ENCODE data around the gene LHFPL6. TPM values are rescaled to one million over a fixed set of nuclear protein-coding genes. Genes with fewer than 3 reads are reported as not detected.

The LHFPL6 gene
- 31.4 TPM for polyA plus RNA-seq (ENCODE audit: insufficient read length)
- long read RNA-seq, donor 1, partial matches to known transcripts = 38 of 39 reads
- long read RNA-seq, donor 1, other reads (novel, unspliced or antisense) = 0 of 39 reads
- long read RNA-seq, donor 2, partial matches to known transcripts = 20 of 21 reads
- long read RNA-seq, donor 2, other reads (novel, unspliced or antisense) = 0 of 21 reads
- long read RNA-seq, donor 3, partial matches to known transcripts = 13 of 13 reads
- long read RNA-seq, donor 3, other reads (novel, unspliced or antisense) = 0 of 13 reads
- long read RNA-seq, donor 4 = 0 reads
- long read RNA-seq, donor 5, partial matches to known transcripts = 79 of 79 reads
- long read RNA-seq, donor 5, other reads (novel, unspliced or antisense) = 0 of 79 reads
- long read RNA-seq, donor 6, partial matches to known transcripts = 27 of 27 reads
- long read RNA-seq, donor 6, other reads (novel, unspliced or antisense) = 0 of 27 reads
- long read RNA-seq, donor 7, partial matches to known transcripts = 25 of 25 reads
- long read RNA-seq, donor 7, other reads (novel, unspliced or antisense) = 0 of 25 reads
- long read RNA-seq, donor 8, partial matches to known transcripts = 8 of 9 reads
- long read RNA-seq, donor 8, other reads (novel, unspliced or antisense) = 0 of 9 reads

DNA sequence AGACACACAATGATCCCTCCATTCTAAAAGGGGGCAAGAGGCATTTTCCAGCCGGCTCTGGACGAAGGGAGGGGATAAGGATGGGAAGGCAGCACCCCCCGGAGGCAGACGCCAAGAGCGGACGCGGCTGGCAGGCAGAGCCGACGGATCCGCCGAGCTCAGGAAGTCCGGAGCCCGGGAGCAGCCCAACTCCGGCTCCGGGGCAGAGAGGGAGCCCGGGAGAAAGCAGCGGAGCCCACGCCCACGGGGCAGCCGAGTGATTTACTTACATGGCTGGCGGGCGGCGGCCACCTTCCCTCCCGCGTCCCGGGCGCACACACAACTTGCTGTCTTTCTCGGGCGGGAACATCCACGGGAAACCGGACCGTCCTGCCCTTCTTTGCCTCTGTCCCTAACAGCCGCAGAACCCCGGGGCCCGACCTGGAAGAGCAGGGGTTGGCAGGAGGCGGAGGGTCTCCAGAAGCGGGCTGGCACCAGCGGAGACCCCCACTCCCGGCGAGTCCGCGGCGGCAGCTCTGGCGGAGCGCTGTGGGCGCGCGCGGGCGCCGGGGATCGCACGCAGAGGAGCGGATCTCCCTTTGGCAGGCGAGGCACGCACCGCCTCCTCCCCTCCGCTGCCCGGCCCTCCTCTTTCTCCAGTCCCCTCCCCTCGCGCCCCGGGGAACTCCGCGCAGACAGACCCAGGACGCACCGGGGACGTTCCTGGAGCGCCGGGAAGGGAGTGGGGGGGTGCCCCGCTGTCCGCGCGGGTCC lies at the start of gene LHFPL6:
TSS of gene LHFPL6 (minus strand) at position 580 of the 753 bp plus-strand sequence.
- peak; percentile 68 for DNase-seq

DNA sequence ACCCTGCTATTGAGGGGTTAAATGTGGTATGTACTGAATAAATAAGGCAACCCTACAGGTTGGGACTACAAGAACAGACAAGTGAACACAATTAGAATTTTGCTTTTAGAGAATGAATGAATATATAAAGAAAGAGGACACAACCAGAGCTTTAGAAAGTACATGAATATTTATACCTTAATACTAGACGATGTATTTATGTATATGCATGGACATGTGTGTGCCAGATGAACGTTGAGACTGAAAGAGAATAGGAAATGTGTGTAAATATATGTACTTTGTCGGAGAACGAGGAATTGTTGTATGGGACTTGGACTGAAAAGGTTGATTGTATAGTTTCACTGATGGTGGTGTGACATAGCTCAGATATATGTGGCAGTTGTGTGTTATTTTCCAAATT lies 43.1 kb upstream of the LHFPL6 start:
- no peak for DNase-seq

DNA sequence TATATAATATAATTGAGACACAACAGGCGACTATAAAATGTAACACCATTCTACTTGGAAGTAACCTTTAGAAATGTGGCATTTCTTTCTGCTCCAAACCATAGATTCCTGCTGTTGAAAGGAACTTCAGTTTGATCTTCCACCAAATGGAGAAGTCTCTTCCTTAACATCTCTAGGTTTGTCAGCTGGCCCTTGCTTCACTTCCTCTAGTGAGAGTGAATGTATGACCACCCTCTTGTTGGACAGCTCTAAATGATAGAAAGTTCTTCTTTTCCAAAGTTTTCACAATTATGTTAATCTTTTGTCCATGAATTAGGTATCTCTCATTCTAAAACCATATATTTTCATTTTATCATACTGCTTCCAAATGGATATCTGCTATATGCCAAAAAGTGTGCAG lies 38.7 kb upstream of the LHFPL6 start:
- no peak for DNase-seq

DNA sequence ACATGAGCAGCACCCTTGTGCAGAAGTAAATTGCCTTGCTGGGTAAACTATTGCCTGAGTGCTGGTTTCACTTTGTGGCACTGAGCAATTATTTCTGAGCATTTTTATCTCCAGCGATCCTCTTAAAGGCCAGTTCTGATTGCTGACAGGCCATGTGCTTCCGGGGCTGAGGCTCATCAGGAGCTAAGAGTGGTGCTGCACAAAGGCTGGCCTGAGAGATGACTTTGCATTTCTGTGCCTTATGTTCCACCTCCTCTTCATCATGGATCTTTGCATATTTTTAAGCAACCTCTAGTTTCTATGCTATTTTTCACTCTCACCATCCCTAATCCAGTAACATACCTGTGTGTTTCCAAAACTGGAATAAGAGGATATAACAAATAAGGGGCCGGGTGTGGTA lies 34.9 kb upstream of the LHFPL6 start:
- no peak for DNase-seq

DNA sequence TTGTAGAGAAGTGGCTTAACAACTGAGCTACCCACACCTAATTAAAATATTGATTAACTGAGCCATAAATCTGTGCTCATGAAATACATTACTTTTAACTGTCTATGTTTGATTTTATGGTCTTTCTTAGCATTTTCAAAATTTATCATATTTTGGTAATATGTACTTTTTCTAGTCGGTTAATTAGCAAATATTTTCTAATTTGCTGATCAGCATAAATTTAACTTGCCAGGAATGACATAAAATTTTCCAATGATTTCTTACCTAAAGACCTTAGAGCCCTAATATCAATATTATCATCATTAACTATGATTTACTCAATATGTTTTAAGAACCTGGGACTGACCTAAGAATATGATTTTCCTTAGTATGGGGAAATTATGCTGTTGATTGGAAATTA lies 32.6 kb upstream of the LHFPL6 start:
- no peak for DNase-seq

DNA sequence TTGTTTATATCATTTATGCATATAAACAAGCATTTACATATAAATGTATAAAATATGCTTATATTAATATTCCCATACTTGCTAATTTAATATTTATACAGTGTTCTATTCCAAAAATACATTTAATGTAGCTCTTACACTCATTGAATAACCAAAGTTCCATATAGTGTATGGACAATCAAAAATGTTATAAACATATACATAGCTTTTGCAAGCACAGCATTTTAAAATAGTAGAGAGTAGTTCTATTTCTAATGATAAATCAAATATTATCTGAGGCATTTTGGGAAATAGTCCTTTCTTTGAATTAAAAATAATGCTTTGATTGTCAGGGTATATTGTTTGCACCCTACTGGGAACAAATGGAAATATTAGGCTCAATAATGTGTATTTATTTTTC lies 30.0 kb upstream of the LHFPL6 start:
- DNase-seq = no peak

DNA sequence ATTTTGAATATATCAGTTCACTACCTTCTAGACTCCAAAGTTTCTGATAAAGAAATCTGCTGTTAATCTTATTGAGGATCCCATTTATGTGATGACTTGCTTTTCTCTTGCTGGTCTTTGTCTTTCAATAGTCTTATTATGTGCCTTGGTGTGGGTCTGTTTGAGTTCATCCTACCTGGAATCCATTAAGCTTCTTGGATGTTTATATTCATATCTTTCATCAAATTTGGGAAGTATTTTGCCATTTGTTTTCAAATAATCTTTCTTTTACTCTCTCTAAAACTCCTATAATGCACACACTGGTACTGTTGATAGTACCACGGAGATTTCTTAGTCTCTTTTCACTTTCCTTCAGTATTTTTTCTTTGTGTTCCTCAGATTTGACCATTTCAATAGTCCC lies 28.3 kb upstream of the LHFPL6 start:
- DNase-seq = no peak

DNA sequence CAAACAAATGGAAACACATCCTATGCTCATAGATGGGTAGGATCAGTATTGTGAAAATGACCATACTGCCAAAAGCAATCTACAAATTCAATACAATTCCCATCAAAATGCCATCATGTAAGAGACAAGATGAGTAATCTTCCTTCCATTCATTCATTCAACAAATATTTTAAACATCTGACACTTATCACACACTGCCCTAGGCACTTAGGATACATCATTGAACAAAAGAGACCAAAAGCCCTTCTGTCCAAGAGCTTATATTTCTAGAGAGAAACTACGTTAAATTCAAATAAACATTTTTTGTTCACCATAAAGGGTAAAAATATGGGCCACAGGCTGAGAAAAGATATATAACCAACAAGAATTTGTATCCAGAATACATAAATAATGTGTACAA lies 20.5 kb upstream of the LHFPL6 start:
- no peak for DNase-seq

DNA sequence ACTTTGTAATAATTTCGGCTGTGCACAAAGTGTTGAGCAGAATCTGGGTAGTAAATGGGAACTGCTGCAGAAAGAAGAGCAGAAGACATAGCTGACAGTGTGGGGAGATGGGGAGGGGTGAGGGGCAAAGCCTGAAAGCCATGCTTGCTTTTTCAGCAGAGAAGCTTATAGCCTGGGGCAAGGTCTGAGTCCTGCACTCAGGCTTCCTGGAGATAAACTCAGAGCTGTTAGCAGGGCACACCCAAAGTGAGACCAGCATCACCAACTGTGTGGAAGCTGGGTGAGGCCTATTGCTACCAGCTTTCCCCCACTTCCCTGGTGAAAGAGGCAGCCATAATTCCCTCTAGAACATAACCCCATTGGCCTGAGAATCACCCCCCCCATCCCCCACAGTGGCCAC lies 15.6 kb upstream of the LHFPL6 start:
- no peak for DNase-seq

DNA sequence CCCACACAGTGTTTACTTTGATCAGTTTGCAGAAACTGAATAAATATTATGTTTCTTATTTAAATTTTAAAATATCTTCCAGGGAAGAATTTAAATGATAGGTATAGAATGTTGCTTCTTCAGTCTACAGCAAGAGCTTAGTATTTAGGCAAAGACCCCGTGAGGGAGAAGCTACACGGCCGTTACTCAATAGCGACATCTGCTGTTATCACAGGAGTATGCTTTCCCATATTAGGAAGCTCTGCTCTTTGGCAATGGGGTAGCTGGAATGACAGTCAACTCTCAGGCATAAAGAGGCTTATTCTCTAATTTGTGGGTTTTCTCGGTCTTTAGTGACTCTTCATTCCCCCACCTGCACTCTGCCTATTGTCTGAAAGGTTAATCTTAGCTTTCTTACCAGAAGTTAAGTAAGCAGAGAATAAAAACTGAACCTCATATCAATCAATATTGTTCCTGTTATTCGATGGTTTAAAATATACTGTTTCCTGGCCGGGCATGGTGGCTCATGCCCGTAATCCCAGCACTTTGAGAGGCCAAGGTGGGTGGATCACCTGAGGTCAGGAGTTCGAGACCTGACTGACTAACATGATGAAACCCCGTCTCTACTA lies 13.2 kb upstream of the LHFPL6 start:
- peak; percentile 66 for DNase-seq

DNA sequence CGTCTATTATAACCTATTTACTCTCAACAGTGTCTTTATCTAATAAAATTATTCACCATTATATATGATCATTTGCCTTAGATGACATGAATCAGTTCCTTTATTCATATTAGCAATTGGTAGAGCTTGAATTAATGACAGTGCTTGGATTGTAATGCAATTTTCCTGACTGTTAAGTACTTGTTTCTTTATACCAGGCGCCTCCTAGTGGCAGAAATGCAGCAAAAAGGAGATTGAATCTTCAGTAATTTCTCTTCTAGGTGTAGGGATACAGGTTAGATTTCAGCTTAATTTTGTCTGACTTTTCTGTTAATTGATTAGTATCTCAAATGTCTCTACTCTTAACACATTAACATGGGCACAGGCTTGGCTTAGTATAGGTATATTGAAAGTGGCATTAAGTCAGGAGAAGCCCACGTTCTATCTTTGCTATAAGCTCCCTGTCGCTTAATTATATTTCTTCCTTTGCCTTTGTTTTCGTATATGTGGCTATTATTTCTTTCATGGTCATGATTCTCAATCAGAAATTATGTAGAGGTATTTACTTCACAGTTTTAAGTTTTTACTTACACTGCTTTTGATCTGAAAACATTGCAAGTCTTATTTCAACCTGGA lies 9.1 kb upstream of the LHFPL6 start:
- peak; percentile 76 for DNase-seq

DNA sequence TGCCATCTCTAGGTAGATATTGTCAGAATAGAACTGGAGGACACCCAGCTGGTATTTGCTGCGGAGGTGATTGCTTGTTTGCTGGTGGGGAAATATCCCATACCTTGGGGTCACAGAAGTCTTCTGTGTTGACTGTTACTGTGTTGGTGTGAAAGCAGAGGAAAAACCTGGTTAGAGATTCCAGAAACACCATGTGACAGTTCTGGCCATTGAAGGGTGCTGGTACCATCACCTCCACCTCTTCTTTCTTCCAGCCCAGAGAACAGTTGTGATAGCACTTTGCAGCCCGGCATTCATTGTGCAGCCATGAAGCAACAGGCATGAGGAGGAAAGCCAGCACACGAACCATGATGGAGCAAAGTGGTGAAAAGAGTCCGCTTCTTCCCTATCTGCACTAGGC lies 4.9 kb upstream of the LHFPL6 start:
- no peak for DNase-seq

DNA sequence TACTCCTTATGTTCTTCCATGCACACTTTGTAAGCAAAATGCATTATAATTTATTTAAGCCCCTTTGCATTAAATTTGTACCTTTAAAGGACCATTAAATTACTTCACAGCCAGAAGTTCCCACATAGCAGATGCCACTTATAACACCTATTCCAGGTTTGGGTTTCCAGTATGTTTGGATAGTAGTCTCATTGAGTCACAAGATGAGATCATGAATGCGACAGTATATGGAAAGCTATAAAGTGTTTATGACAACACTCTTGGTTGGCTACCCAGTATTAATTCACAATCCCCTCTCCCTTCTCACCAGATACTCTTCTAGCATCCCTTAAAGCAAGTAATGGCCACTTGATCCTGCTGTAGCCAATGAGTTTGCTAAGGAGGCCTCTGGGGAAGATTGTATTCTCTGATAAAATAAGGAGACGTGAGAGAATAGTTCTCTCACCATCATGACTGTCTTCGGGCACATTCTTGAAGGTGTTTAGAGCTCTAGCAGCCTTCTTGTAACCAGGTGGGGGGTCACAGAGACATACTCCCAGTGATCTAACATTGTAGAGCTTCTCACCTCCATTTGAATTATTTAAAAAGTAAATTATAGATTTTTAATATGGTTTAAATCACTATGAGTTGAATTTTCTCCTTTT lies 2.8 kb upstream of the LHFPL6 start:
- DNase-seq = no peak

DNA sequence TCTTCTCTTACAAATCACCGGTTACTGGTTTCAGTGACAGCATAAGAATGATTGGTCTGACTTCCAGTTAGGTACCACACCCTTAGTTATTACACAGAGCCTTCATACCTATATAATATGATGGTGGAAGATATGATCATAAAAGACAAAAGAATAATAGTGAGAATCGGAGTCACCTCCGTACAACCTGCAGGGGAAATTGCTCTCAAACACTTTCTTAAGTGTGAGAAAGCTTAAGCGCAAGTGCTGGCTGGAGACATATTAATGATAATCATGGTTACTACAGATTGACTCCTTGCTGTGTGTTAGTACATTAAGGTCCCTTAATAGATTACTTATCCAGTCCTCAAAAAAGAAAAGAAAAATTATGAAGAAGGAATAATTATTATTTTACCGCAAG lies 1.8 kb upstream of the LHFPL6 start:
- DNase-seq = no peak

DNA sequence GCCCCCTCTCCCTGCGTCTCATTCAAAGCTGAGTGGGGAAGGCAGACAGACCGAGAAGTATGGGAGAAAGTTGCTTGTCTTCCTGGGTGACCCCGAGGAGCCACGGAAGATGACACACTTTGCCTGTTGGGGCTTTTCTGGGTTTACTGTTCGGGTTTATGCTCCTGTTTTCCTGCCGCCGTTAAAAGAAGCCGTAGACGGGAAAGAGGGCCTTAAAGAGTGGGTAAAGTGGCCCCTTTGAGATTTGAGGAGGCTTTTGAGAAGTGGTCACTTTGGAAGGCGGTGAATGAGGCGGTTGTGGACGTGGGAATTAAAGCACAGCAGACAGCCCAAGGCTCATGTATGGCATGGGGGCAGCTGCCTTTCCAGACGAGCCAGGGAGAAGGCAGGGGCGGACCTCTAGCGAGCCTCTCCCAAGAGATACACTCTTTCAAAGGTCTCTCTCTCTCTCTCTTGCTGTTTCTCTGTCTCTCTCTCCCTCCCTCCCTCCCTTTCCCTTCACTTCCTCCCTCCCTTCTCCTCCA lies 493 bp upstream of the LHFPL6 start:
- DNase-seq = peak; percentile 33

DNA sequence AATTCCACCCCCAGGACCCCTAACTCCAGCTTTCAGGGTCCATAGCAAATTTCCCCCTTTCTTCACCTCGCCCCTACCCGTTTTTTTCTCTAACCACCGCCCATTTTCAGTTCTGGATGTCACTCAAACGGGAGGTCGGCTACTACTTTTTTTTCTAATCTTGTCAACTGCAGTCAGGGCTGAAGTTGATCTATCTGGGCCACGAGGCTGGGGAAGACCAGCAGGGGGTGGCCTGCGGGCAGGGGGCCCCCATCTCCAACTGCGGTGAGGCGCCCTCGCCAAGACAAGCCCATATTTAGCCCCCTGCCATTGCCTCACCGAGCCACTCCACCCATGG lies 748 bp downstream of the LHFPL6 start:
- no peak for DNase-seq

DNA sequence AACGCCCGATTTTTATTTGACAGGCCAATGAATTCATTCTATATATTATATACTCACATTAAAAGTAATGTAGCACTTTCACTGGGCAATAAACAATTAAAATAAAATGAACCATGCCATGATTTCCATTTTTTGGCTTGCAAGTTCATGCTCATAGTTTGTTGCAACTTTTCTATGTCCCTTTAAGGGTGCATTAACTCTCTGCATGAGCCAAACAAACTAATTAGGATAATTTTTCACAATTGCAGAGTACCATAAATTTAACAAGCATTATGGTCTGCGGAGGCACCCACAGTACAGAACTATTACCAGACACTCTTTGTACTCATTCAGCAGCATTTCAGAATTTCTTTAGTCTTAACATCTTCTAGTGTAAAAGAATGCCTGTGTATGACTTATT lies 1.4 kb downstream of the LHFPL6 start:
- no peak for DNase-seq

DNA sequence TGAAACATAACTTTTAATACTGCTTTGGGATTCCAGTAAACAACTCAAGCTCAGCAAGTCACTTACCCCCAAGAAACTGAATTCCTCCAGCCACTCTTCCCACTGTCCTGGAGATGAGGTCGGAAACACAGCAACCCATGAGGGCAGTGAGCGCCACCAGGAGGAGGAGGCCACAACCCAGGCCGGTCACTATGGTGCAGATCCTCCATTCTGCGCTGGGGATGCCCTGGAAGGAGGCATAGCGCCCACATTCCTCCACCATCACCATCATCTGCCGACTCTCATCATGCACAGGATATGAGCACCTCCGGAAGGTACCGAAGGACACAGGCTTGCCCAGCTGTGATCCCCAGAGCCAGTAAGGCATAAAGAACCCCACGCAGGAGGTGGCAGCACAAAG lies 2.2 kb downstream of the LHFPL6 start:
- DNase-seq = no peak

DNA sequence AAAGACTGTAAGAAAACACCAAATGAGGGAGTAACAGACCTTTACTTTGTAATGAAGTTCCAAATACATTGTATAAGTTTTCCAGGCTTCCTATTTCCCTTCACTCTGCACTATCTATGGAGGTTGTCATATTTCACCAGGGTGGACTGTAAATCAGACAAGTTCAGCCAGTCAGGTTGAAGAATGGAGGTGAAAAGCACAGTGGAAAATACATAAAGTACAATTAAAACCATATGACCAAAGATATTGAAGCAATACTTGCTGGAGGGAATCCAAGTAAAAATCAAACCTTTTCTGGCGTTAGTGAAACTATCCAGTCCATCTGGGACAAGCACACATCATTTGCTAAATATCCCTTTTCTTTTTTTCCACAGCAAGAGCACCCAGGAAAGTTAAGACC lies 3.2 kb downstream of the LHFPL6 start:
- DNase-seq = no peak

DNA sequence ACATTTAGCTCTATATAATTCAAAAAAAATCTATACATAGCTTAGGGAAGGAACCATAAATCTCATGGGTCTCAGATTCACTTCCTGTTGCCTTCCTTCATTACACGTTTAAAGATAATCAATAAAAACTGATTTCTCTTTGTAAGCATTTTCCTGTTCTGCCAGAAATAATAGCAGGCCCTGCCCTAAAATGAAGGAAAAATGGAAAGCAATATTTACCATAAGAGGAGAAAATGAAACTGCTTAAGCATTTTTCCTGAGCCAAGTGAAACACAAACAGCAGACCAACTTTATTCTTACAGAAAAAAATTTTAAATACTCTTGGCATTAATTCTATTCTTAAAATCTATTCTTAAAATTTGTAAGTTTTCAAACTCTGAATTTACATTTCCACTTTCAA lies 4.0 kb downstream of the LHFPL6 start:
- no peak for DNase-seq

DNA sequence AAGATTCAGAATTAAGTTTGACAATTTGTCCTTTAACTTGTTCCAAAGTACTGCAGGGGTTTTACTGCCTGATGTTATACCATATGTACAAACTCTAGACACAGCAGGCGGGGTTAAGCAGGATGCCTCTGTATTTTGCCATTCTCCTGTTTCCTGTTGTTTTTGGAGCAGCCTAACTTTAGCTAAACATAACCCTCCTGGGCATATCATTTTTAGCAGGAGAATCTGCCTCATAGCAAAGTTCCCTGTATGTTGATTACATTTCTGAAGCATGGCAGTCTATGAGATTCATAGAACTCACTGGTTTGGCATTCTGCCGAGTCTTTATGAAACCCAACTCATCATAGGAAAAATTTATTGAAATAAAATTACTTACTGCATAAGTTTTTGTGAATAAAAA lies 5.2 kb downstream of the LHFPL6 start:
- no peak for DNase-seq

DNA sequence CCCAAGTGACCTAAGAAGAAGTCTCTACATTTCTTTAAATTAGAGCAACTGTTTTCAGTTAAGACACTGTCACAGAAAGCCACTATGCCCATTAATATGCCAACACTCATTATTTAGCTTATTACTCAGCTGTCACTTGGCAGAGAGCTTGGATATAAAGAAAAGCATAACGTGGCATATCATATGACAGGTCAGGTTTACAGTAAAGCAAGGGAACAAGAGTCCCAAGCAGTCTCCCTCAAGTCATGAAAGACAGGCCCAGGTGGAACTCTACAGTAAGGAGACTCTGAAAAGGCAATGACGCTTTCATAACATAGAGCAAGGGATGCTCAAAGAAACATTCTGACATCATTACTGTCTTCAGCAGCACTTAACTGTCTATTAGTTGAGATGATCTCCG lies 6.3 kb downstream of the LHFPL6 start:
- no peak for DNase-seq

All from left kidney (tissue), 8 donors.